Neural cell (in vitro differentiated cells): Measurements from ENCODE around the gene VMP1. TPM values are rescaled to one million over a fixed set of nuclear protein-coding genes. Genes with fewer than 3 reads are reported as not detected.

ENCODE experiments used
- H2AFZ ChIP-seq: fragments of 200-600, 300-800 bp; sonication (generic), shearing (Covaris generic); 2 replicates; pipeline ENCODE4 v1.6.0; 2014; ENCODE audit warnings: low read depth, mild to moderate bottlenecking, antibody characterized with exemption, low read length, moderate library complexity
- H3F3A ChIP-seq: fragments of 200-600 bp; shearing (Covaris generic); 2 replicates; pipeline ENCODE4 v1.6.1; 2016; ENCODE audit warnings: mild to moderate bottlenecking, moderate library complexity, mixed read lengths, antibody characterized with exemption, low read length; ENCODE audit not compliant: insufficient read depth, poor library complexity, severe bottlenecking
- H3K27ac ChIP-seq: fragments of 200-600, 300-800 bp; sonication (generic), shearing (Covaris generic); 2 replicates; pipeline ENCODE4 v1.5.1; 2014; ENCODE audit warnings: mild to moderate bottlenecking, low read length, moderate library complexity
- H3K27me3 ChIP-seq: fragments of 300-800, 200-600 bp; sonication (generic), shearing (Covaris generic); 2 replicates; pipeline ENCODE4 v1.6.0; 2014; ENCODE audit warnings: mild to moderate bottlenecking, low read depth, low read length, moderate library complexity; ENCODE audit not compliant: insufficient read depth
- H3K36me3 ChIP-seq: fragments of 300-800, 200-600 bp; sonication (generic), shearing (Covaris generic); 2 replicates; pipeline ENCODE4 v1.5.1; 2014; ENCODE audit warnings: mild to moderate bottlenecking, antibody characterized with exemption, low read length, moderate library complexity; ENCODE audit not compliant: insufficient read depth
- H3K4me2 ChIP-seq: fragments of 300-800, 200-600 bp; sonication (generic), shearing (Covaris generic); 2 replicates; pipeline ENCODE4 v1.6.0; 2014; ENCODE audit warnings: mild to moderate bottlenecking, low read length
- H3K4me3 ChIP-seq: fragments of 300-800, 200-600 bp; sonication (generic), shearing (Covaris generic); 2 replicates; pipeline ENCODE4 v1.5.1; 2014; ENCODE audit warnings: mild to moderate bottlenecking, low read length, moderate library complexity
- H3K79me2 ChIP-seq: fragments of 200-600 bp; shearing (Covaris generic); replicated peaks from 2 replicates; pipeline ENCODE4 v1.6.0; 2014; ENCODE audit warnings: mild to moderate bottlenecking, low read length, moderate library complexity; ENCODE audit not compliant: insufficient read depth
- H3K9ac ChIP-seq: fragments of 300-800, 200-600 bp; sonication (generic), shearing (Covaris generic); 2 replicates; pipeline ENCODE4 v1.6.1; 2016; ENCODE audit warnings: mild to moderate bottlenecking, low read length, mixed read lengths
- H3K9me2 ChIP-seq: fragments of 200-600 bp; shearing (Covaris generic); 2 replicates; pipeline ENCODE4 v1.6.1; 2016; ENCODE audit warnings: mild to moderate bottlenecking, low read length, mixed read lengths; ENCODE audit not compliant: insufficient read depth
- H3K9me3 ChIP-seq: fragments of 200-600, 300-800 bp; sonication (generic), shearing (Covaris generic); 2 replicates; pipeline ENCODE4 v1.6.1; 2016; ENCODE audit warnings: mild to moderate bottlenecking, mixed run types, low read length, moderate library complexity, mixed read lengths
- H4K20me1 ChIP-seq: fragments of 200-600 bp; shearing (Covaris generic); 2 replicates; pipeline ENCODE4 v1.6.1; 2016; ENCODE audit warnings: mild to moderate bottlenecking, mixed run types; ENCODE audit not compliant: insufficient read depth
- CTCF ChIP-seq: fragments of 450-650 bp; IDR thresholded peaks from 2 replicates; pipeline ENCODE4 v1.5.1; 2014; ENCODE audit warnings: antibody characterized with exemption, mild to moderate bottlenecking, moderate library complexity; ENCODE audit not compliant: poor library complexity, severe bottlenecking
- EP300 ChIP-seq: fragments of 450-650 bp; conservative IDR thresholded peaks from 2 replicates; pipeline ENCODE4 v1.6.1; 2014; ENCODE audit warnings: antibody characterized with exemption, mild to moderate bottlenecking, moderate library complexity; ENCODE audit not compliant: poor library complexity, severe bottlenecking
- EZH2 ChIP-seq: fragments of 200-600, 300-800 bp; shearing (Covaris generic), sonication (generic); IDR thresholded peaks from 2 replicates; pipeline ENCODE4 v1.6.1; 2014; ENCODE audit warnings: antibody characterized with exemption, low read length, borderline replicate concordance, mild to moderate bottlenecking; ENCODE audit not compliant: insufficient read depth, poor library complexity, severe bottlenecking
- MXI1 ChIP-seq: fragments of 450-650 bp; conservative IDR thresholded peaks from 2 replicates; pipeline ENCODE4 v1.6.1; 2014; ENCODE audit warnings: antibody characterized with exemption, mild to moderate bottlenecking; ENCODE audit not compliant: poor library complexity, severe bottlenecking
- POLR2AphosphoS5 ChIP-seq: IDR thresholded peaks from 2 replicates; pipeline ENCODE4 v1.6.1; 2012
- RAD21 ChIP-seq: fragments of 450-650 bp; conservative IDR thresholded peaks from 2 replicates; pipeline ENCODE4 v1.6.1; 2014; ENCODE audit warnings: antibody characterized with exemption, mild to moderate bottlenecking, moderate library complexity
- REST ChIP-seq: IDR thresholded peaks from 2 replicates; pipeline ENCODE4 v1.6.1; 2012; ENCODE audit warnings: borderline replicate concordance
- SMC3 ChIP-seq: fragments of 450-650 bp; conservative IDR thresholded peaks from 2 replicates; pipeline ENCODE4 v1.6.1; 2014; ENCODE audit warnings: antibody characterized with exemption, mild to moderate bottlenecking, moderate library complexity; ENCODE audit not compliant: poor library complexity
- TAF1 ChIP-seq: IDR thresholded peaks from 2 replicates; pipeline ENCODE4 v1.6.1; 2012; ENCODE audit warnings: low read depth
- polyA plus RNA-seq: library from polyadenylated mRNA; depleted of rRNA; stranded (reverse); fragments of >200 nt; gene quantifications from 2 replicates; pipeline ENCODE4 v1.2.3, GENCODE V29; 2014

Gene VMP1
- polyA plus RNA-seq, 1 donor from 2014 or later, result 75.9 TPM

DNA sequence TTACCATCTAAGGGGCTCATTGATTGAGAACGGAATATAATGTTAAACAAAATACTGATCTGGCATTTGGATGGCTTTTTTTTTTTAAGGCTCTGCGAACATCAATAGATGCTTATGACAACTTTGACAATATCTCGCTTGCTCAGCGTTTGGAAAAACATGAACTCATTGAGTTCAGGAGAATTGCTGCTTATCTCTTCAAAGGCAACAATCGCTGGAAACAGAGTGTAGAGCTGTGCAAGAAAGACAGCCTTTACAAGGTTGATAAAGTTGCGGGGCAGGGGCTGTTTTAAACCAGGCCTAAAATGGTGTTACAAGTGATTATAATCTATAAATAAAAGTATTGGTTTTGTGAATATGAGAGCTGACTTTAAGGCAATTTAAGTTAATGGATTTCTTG, 22.5 kb upstream of the VMP1 start:
- H3K27me3 ChIP-seq, result no peaks in the 10 kb centered on the region
- peaks cover 4% of the 10 kb centered on the region for H3K79me2 ChIP-seq
- H3K27ac ChIP-seq, result no peak overlapping the region
- no peaks in the 10 kb centered on the region for H3K9me2 ChIP-seq
- peaks cover 21% of the 10 kb centered on the region for H3K36me3 ChIP-seq
- no peak for TF ChIP-seq POLR2AphosphoS5
- H3K9me3 ChIP-seq, result no peaks in the 10 kb centered on the region
- H3K9ac ChIP-seq, result no peak overlapping the region
- no peak overlapping the region for H3K4me2 ChIP-seq
- no peaks in the 10 kb centered on the region for H3F3A ChIP-seq
- no peaks in the 10 kb centered on the region for H4K20me1 ChIP-seq
- H3K4me3 ChIP-seq, result no peak overlapping the region
- H2AFZ ChIP-seq, result no peak overlapping the region

DNA sequence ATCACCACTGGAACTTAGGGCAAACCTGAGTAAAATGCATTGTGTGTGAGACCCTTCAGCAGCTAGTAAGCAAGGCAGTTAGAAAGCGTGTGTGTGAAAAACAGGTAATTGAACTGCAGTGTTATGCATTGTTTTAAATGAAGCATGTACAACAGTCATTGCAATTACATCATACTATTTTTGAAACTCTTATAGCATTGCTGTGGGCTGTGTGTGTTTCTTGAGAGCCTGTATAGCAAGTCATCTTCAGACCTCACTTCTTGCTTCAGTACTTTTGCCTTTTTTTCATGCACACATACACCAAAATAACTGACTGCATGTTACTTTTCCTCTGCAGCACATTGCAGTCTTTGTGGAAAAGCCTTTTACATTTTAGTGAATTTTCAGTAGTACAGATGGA, 19.4 kb upstream of the VMP1 start:
- TF ChIP-seq POLR2AphosphoS5 (no peak), TAF1 (no peak), CTCF (no peak), SMC3 (no peak), EP300 (no peak), RAD21 (no peak), EZH2 (no peak), MXI1 (no peak), REST (no peak)
- Histone ChIP-seq H3K9ac (no peak overlapping the region), H3K4me3 (no peak overlapping the region), H2AFZ (no peak overlapping the region), H3K36me3 (peaks cover 9% of the 10 kb centered on the region), H3K79me2 (peaks cover 8% of the 10 kb centered on the region), H3K9me2 (no peaks in the 10 kb centered on the region), H3K4me2 (no peak overlapping the region), H3K27me3 (no peaks in the 10 kb centered on the region), H4K20me1 (no peaks in the 10 kb centered on the region), H3K27ac (no peak overlapping the region), H3K9me3 (no peaks in the 10 kb centered on the region), H3F3A (no peaks in the 10 kb centered on the region)

DNA sequence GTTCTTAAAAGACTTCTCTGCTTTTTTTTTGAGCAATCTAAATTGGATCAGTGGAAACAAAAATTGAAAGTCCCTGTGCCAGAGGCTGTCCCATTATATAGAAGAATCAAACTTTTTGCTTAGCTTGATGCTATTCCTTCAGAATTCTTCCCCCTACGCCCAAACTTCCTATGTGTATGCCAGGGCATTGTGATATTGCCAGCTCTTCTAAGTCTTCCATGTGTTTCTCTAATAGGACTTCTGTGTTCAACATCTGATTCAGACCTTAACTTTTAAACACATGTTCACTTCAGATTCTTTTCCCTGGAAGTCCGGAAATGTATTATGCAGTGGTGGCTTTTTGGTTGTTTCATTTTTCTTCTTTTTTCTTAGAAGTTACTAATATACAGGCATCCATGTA, 19.0 kb upstream of the VMP1 start:
- TF ChIP-seq MXI1, result no peak
- TF ChIP-seq TAF1, result no peak
- TF ChIP-seq POLR2AphosphoS5, result no peak
- TF ChIP-seq CTCF, result no peak
- TF ChIP-seq EP300, result no peak
- no peak for TF ChIP-seq EZH2
- no peak for TF ChIP-seq RAD21
- TF ChIP-seq REST, result no peak
- no peak for TF ChIP-seq SMC3
- H3K36me3 ChIP-seq, result peaks cover 6% of the 10 kb centered on the region
- H3K9me2 ChIP-seq, result no peaks in the 10 kb centered on the region
- H3K27me3 ChIP-seq, result no peaks in the 10 kb centered on the region
- H3K4me3 ChIP-seq, result no peak overlapping the region
- no peaks in the 10 kb centered on the region for H3F3A ChIP-seq
- H3K9ac ChIP-seq, result no peak overlapping the region
- H3K4me2 ChIP-seq, result no peak overlapping the region
- H3K9me3 ChIP-seq, result no peaks in the 10 kb centered on the region
- no peak overlapping the region for H2AFZ ChIP-seq
- H4K20me1 ChIP-seq, result no peaks in the 10 kb centered on the region
- peaks cover 8% of the 10 kb centered on the region for H3K79me2 ChIP-seq
- no peak overlapping the region for H3K27ac ChIP-seq
